LoVo (cell line): ENCODE data around the gene LRRC4.

Experiments used
- DNase-seq: peaks from one replicate; pipeline ENCODE4 v3.0.0-alpha.2; 2016; ENCODE audit warnings: low spot score

Gene LRRC4

DNA sequence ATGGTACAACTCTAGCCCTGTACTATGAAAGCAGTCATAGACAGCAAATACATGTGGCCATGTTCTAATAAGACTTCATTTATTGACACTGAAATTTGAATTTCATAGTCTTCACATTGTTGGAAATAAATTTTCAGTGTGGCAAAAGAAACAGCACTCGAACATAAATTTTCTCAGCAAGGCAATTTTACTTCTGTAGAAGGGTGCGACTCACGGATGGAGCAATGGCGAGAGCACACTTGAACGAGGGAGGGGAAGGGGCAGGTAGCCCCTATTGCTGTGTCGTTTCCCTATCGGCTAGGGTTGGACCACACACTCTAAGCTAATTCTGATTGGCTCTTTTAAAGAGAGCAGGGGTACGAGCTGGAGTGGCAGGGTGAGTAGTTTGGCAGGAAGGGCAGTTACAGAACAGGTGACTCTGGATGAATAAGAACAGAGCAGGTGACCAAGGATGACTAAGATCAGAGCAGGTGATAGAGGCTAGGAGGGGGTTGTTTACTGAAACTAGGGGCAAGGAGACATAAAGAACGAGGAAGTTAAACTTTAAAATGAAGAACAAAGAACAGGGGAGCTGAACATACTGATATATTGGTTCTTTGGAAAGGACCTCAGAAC is 52.0 kb downstream of the LRRC4 start:
- no peak for DNase-seq

DNA sequence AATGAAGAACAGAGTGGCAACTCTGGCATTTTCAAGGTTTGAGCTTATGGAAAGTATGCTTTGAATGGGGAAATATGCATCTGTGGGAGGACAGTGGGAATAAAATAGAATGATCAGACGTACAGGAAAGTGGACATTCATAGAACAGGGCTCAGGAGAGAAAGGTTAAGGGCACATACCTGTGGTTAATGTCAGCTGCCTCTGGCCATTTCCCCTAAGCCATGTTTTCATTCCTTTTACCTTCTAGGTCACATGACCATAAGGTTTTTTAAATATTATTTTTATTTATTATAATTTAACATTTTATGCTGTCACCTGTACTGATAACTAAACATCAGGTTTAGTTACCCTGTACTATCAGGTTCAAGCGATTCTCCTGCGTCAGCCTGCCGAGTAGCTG is 52.8 kb downstream of the LRRC4 start:
- no peak for DNase-seq
